ENCODE results near the gene CARMIL1. TPM values are rescaled to one million over a fixed set of nuclear protein-coding genes. Genes with fewer than 3 reads are reported as not detected.

CARMIL1 gene
- total RNA-seq, 1 donor from 2014 or later: 11.8 TPM

- H3K36me3 Mint-ChIP-seq: no peaks in the 10 kb centered on the region
- H3K4me3 Mint-ChIP-seq: no peak overlapping the region
- no peak overlapping the region for H3K27ac Mint-ChIP-seq
- H3K27me3 Mint-ChIP-seq: no peaks in the 10 kb centered on the region
- TF ChIP-seq CTCF (conservative IDR thresholded peaks at IDR 0.05): no peak
- DNase-seq (ENCODE audit: extremely low spot score, unreplicated experiment): no peak
- no peaks in the 10 kb centered on the region for H3K9me3 Mint-ChIP-seq
- H3K4me1 Mint-ChIP-seq (ENCODE audit: unreplicated experiment): peaks cover 18% of the 10 kb centered on the region
These were observed 22.2 kb downstream of the CARMIL1 start for GRCh38 chr6:25301362-25301761.

GRCh38 chr6:25302151-25302550 lies 23.0 kb downstream of the CARMIL1 start:
- H3K27ac Mint-ChIP-seq: no peak overlapping the region
- no peaks in the 10 kb centered on the region for H3K27me3 Mint-ChIP-seq
- no peak for DNase-seq (ENCODE audit: extremely low spot score, unreplicated experiment)
- no peak for TF ChIP-seq CTCF (conservative IDR thresholded peaks at IDR 0.05)
- no peaks in the 10 kb centered on the region for H3K9me3 Mint-ChIP-seq
- no peaks in the 10 kb centered on the region for H3K36me3 Mint-ChIP-seq
- H3K4me1 Mint-ChIP-seq (ENCODE audit: unreplicated experiment): peaks cover 15% of the 10 kb centered on the region
- no peak overlapping the region for H3K4me3 Mint-ChIP-seq

- Mint-ChIP-seq H3K4me3 (peak overlapping the region; percentile 22), H3K27ac (peak overlapping the region; percentile 16), H3K4me1 (ENCODE audit: unreplicated experiment) (peaks cover 12% of the 10 kb centered on the region), H3K27me3 (no peaks in the 10 kb centered on the region), H3K36me3 (no peaks in the 10 kb centered on the region), H3K9me3 (no peaks in the 10 kb centered on the region)
- no peak for TF ChIP-seq CTCF (conservative IDR thresholded peaks at IDR 0.05)
- no peak for DNase-seq (ENCODE audit: extremely low spot score, unreplicated experiment)
These were observed 23.5 kb downstream of the CARMIL1 start for GRCh38 chr6:25302677-25303128.

GRCh38 chr6:25303254-25303653 lies 24.1 kb downstream of the CARMIL1 start:
- Mint-ChIP-seq H3K36me3 (no peaks in the 10 kb centered on the region), H3K27me3 (no peaks in the 10 kb centered on the region), H3K9me3 (no peaks in the 10 kb centered on the region), H3K27ac (peak overlapping the region; percentile 51), H3K4me3 (no peak overlapping the region), H3K4me1 (ENCODE audit: unreplicated experiment) (peaks cover 12% of the 10 kb centered on the region)
- DNase-seq (ENCODE audit: extremely low spot score, unreplicated experiment): no peak
- no peak for TF ChIP-seq CTCF (conservative IDR thresholded peaks at IDR 0.05)

GRCh38 chr6:25306379-25306778 lies 27.2 kb downstream of the CARMIL1 start:
- TF ChIP-seq CTCF (conservative IDR thresholded peaks at IDR 0.05): no peak
- Mint-ChIP-seq H3K9me3 (no peaks in the 10 kb centered on the region), H3K27ac (no peak overlapping the region), H3K27me3 (no peaks in the 10 kb centered on the region), H3K4me3 (no peak overlapping the region), H3K4me1 (ENCODE audit: unreplicated experiment) (peaks cover 12% of the 10 kb centered on the region), H3K36me3 (no peaks in the 10 kb centered on the region)
- no peak for DNase-seq (ENCODE audit: extremely low spot score, unreplicated experiment)

Measured in type B pancreatic cell (in vitro differentiated cells).